ENCODE measurements around the gene MAP4K4.

Gene MAP4K4

GRCh38 chr2:101874069-101874468 is 176.6 kb downstream of the MAP4K4 start:
- no peak for DNase-seq (ENCODE audit: low read depth)

- no peak for DNase-seq (ENCODE audit: low read depth)
Measured at GRCh38 chr2:101879466-101879865, 182.0 kb downstream of the MAP4K4 start.

GRCh38 chr2:101881131-101881530 is 183.6 kb downstream of the MAP4K4 start:
- no peak for DNase-seq (ENCODE audit: low read depth)

- no peak for DNase-seq (ENCODE audit: low read depth)
Measured at GRCh38 chr2:101882769-101883307, 185.3 kb downstream of the MAP4K4 start.

GRCh38 chr2:101883860-101884259 is 186.4 kb downstream of the MAP4K4 start:
- DNase-seq (ENCODE audit: low read depth) = peak; percentile 19

GRCh38 chr2:101884423-101884822 is 186.9 kb downstream of the MAP4K4 start:
- no peak for DNase-seq (ENCODE audit: low read depth)

- no peak for DNase-seq (ENCODE audit: low read depth)
Measured at GRCh38 chr2:101887328-101887727, 189.8 kb downstream of the MAP4K4 start.

GRCh38 chr2:101889460-101890098 is 192.1 kb downstream of the MAP4K4 start:
- DNase-seq (ENCODE audit: low read depth) = no peak

GRCh38 chr2:101892377-101892776 is 194.9 kb downstream of the MAP4K4 start:
- DNase-seq (ENCODE audit: low read depth) = no peak

GRCh38 chr2:101893681-101894381 is 196.3 kb downstream of the MAP4K4 start:
- no peak for DNase-seq (ENCODE audit: low read depth)

GRCh38 chr2:101895039-101895438 is 197.5 kb downstream of the MAP4K4 start:
- no peak for DNase-seq (ENCODE audit: low read depth)

GRCh38 chr2:101895819-101896322 is 198.4 kb downstream of the MAP4K4 start:
- DNase-seq (ENCODE audit: low read depth) = no peak

- DNase-seq (ENCODE audit: low read depth) = no peak
Measured at GRCh38 chr2:101897301-101897700, 199.8 kb downstream of the MAP4K4 start.

- DNase-seq (ENCODE audit: low read depth) = no peak
Measured at GRCh38 chr2:101899265-101899664, 201.8 kb downstream of the MAP4K4 start.

GRCh38 chr2:101899871-101900270 is 202.4 kb downstream of the MAP4K4 start:
- no peak for DNase-seq (ENCODE audit: low read depth)

GRCh38 chr2:101900375-101900774 is 202.9 kb downstream of the MAP4K4 start:
- DNase-seq (ENCODE audit: low read depth) = no peak

- DNase-seq (ENCODE audit: low read depth) = no peak
Measured at GRCh38 chr2:101901241-101901640, 203.7 kb downstream of the MAP4K4 start.

GRCh38 chr2:101902169-101902568 is 204.7 kb downstream of the MAP4K4 start:
- DNase-seq (ENCODE audit: low read depth) = no peak

GRCh38 chr2:101904916-101905315 is 207.4 kb downstream of the MAP4K4 start:
- DNase-seq (ENCODE audit: low read depth) = no peak

GRCh38 chr2:101905746-101906336 is 208.3 kb downstream of the MAP4K4 start:
- DNase-seq (ENCODE audit: low read depth) = no peak

- DNase-seq (ENCODE audit: low read depth) = no peak
Measured at GRCh38 chr2:101909760-101910159, 212.3 kb downstream of the MAP4K4 start.

GRCh38 chr2:101912545-101912944 is 215.0 kb downstream of the MAP4K4 start:
- no peak for DNase-seq (ENCODE audit: low read depth)

Data from GM04504 (cell line).